ENCODE results near the gene UCK1. TPM values are rescaled to one million over a fixed set of nuclear protein-coding genes. Genes with fewer than 3 reads are reported as not detected.

The UCK1 gene
- total and polyA plus RNA-seq, 4 donors: 17.6 to 28.6 (median 25.1) TPM

DNA sequence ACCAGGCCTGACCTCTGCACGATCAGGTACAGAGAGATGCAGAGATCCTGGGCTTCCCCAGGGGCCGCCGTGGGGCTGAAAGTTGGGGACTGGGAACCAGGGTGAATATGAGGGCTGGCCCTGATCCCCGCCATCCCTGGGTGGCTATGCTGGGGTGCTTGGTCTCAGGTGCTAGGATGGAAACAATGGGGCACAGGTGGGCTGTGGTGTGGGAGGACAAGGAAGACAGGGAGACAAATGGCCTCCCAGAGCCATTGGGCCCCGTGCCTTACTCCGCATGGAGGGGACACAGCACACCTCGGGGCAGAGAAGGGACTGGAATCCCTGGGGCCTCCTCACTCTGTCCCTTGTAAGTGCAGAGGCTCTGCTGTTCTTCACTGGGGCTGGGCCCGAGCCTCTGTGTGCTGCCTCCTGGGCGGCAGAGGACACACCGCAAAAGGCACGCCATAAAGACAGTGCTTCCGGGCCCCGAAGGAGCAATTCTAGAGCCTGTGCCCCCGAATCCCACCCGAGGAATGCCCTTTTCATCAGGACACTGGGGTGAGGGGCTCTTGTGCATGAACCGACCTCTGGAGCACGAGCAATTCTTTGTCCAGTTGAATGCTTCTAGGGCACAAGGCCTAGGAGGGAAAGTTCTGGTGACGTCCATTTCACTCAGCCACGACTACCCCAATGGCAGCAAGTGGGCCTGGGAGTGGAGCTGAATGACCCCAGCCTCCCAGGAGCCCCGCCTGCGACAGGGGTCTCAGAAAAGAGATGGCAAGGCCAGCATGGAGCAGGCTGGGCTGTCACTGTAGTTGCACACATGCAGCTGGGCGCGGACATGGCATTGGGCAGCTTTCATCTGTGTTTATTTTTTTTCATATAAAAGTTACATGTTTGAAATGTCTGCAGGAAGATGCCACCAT, 45.1 kb upstream of the UCK1 start:
- TF ChIP-seq, protein P1, sequence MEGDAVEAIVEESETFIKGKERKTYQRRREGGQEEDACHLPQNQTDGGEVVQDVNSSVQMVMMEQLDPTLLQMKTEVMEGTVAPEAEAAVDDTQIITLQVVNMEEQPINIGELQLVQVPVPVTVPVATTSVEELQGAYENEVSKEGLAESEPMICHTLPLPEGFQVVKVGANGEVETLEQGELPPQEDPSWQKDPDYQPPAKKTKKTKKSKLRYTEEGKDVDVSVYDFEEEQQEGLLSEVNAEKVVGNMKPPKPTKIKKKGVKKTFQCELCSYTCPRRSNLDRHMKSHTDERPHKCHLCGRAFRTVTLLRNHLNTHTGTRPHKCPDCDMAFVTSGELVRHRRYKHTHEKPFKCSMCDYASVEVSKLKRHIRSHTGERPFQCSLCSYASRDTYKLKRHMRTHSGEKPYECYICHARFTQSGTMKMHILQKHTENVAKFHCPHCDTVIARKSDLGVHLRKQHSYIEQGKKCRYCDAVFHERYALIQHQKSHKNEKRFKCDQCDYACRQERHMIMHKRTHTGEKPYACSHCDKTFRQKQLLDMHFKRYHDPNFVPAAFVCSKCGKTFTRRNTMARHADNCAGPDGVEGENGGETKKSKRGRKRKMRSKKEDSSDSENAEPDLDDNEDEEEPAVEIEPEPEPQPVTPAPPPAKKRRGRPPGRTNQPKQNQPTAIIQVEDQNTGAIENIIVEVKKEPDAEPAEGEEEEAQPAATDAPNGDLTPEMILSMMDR (IDR thresholded peaks at IDR 0.05; ENCODE audit: control extremely low read depth, extremely low read depth): no peak
- H3K4me3 ChIP-seq: no peak overlapping the region
- 94 to 95% methylated on average over 23 of the region's 23 CpGs for WGBS, 2 donors
- no peaks in the 10 kb centered on the region for H3K9me3 ChIP-seq (ENCODE audit: control insufficient read depth in 4 of 4, insufficient read depth in 3 of 4, low read length in 3 of 4)
- ATAC-seq (ENCODE audit: insufficient read depth, low FRiP score) (no peak), DNase-seq (no peak)
- H3K4me1 ChIP-seq (ENCODE audit: control insufficient read depth in 5 of 5, insufficient read depth in 5 of 5, low read length in 5 of 5): no peaks in the 10 kb centered on the region
- H3K27ac ChIP-seq (ENCODE audit: low read depth in 1 of 2, low read length in 1 of 2): no peak overlapping the region
- no peaks in the 10 kb centered on the region for H3K27me3 ChIP-seq (ENCODE audit: control insufficient read depth in 3 of 3, insufficient read depth in 3 of 3, low read length in 2 of 3)
- no peak overlapping the region for H3K9ac ChIP-seq (ENCODE audit: insufficient read depth in 1 of 2, low read length in 2 of 2)
- H3K36me3 ChIP-seq (ENCODE audit: control insufficient read depth in 4 of 4, insufficient read depth in 4 of 4, low read length in 4 of 4): peaks cover 7 to 59% (median 12%) of the 10 kb centered on the region in 4 donors

DNA sequence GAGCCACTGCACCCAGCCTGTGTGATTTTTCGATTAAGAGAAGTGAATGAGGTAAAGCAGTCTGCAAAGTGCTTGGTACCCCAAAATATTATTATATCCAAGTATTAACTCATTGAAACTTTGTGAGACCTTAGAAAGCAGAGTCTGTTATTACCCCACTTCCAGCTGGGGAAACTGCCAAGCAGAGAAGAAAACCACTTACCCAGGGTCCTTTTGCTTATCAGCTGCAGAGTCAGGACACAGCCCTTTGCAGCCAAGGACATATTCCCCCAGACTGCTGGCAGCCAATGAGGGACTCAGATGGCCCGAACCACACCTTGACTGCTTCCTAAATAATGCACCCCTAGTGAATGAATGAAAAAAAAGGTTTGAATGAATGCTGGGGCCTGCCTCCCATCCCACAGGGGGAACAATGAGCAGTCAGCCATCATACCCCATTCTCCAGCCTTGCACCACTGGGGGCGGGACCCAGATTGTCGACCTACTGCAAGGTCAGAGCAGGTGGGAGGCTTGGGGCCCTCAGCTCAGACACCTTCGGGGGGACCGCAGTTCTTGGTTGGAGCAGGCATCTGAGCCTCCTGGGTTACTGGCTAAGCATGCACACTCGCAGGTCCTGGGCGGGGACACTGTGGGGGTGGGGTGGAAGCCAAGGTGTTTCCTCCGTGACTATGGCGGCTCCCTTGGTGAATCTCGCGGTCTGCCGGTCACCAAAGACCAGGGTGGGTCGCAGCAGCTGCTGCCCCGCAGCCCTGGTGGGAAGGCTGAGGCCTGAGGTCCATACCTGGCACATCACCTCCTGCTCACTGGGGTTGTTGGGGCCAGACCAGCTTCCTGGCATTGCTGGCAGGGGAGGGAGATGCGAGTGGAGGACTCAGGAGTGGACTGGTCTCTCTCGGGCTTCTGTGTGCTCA, 43.9 kb upstream of the UCK1 start:
- no peak for ATAC-seq (ENCODE audit: insufficient read depth, low FRiP score)
- WGBS, 2 donors: 86 to 91% methylated on average over 17 of the region's 17 CpGs
- no peaks in the 10 kb centered on the region for H3K27me3 ChIP-seq (ENCODE audit: control insufficient read depth in 3 of 3, insufficient read depth in 3 of 3, low read length in 2 of 3)
- no peaks in the 10 kb centered on the region for H3K4me1 ChIP-seq (ENCODE audit: control insufficient read depth in 5 of 5, insufficient read depth in 5 of 5, low read length in 5 of 5)
- H3K9me3 ChIP-seq (ENCODE audit: control insufficient read depth in 4 of 4, insufficient read depth in 3 of 4, low read length in 3 of 4): no peaks in the 10 kb centered on the region
- H3K36me3 ChIP-seq (ENCODE audit: control insufficient read depth in 4 of 4, insufficient read depth in 4 of 4, low read length in 4 of 4): peaks cover 6 to 54% (median 10%) of the 10 kb centered on the region in 4 donors
- no peak overlapping the region for H3K9ac ChIP-seq (ENCODE audit: insufficient read depth in 1 of 2, low read length in 2 of 2)
- DNase-seq: no peak
- TF ChIP-seq, protein P1 (IDR thresholded peaks at IDR 0.05; ENCODE audit: control extremely low read depth, extremely low read depth): no peak
- no peak overlapping the region for H3K4me3 ChIP-seq
- H3K27ac ChIP-seq (ENCODE audit: low read depth in 1 of 2, low read length in 1 of 2): no peak overlapping the region

DNA sequence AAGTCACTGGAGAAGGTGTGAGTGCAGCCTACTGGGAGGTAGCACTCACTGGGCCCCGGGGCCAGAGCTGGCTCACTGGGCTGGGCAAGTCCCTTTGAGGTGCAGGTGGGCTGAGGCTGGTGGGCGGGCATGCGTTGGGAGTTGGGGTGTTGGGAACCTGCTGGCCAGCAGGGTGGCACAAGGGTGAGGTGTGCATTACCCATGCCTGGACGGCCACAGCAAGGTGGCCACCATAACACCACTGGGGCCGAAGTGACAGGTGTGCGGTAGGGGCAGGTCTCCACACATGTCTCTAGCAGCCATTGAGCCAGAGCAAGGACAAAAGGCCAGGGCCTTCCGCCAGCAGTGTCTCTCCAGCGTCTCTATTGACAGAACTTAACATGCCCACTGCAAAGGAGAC, 36.8 kb upstream of the UCK1 start:
- no peak overlapping the region for H3K4me3 ChIP-seq
- no peak overlapping the region for H3K27ac ChIP-seq (ENCODE audit: low read depth in 1 of 2, low read length in 1 of 2)
- no peaks in the 10 kb centered on the region for H3K4me1 ChIP-seq (ENCODE audit: control insufficient read depth in 5 of 5, insufficient read depth in 5 of 5, low read length in 5 of 5)
- ATAC-seq (ENCODE audit: insufficient read depth, low FRiP score): no peak
- H3K27me3 ChIP-seq (ENCODE audit: control insufficient read depth in 3 of 3, insufficient read depth in 3 of 3, low read length in 2 of 3): no peaks in the 10 kb centered on the region
- no peak overlapping the region for H3K9ac ChIP-seq (ENCODE audit: insufficient read depth in 1 of 2, low read length in 2 of 2)
- peaks cover 2 to 11% (median 4%) of the 10 kb centered on the region in 4 donors for H3K36me3 ChIP-seq (ENCODE audit: control insufficient read depth in 4 of 4, insufficient read depth in 4 of 4, low read length in 4 of 4)
- DNase-seq: no peak
- TF ChIP-seq, protein P1 (IDR thresholded peaks at IDR 0.05; ENCODE audit: control extremely low read depth, extremely low read depth): no peak
- WGBS, 2 donors: 96 to 97% methylated on average over 8 of the region's 8 CpGs
- no peaks in the 10 kb centered on the region for H3K9me3 ChIP-seq (ENCODE audit: control insufficient read depth in 4 of 4, insufficient read depth in 3 of 4, low read length in 3 of 4)
